HG03064 (cell line): Measurements from ENCODE around the gene CFH.
"Not testable (repeated sequence)": the region's sequence is repeated elsewhere in the genome, so short reads cannot be mapped to it uniquely, and the experiment has no call there.

Experiments used
- ATAC-seq: cut with Tn5 transposase; IDR thresholded peaks from one replicate; pipeline ENCODE4 v1.9.1; 2021; ENCODE audit warnings: low read depth; ENCODE audit not compliant: unreplicated experiment

CFH gene

DNA sequence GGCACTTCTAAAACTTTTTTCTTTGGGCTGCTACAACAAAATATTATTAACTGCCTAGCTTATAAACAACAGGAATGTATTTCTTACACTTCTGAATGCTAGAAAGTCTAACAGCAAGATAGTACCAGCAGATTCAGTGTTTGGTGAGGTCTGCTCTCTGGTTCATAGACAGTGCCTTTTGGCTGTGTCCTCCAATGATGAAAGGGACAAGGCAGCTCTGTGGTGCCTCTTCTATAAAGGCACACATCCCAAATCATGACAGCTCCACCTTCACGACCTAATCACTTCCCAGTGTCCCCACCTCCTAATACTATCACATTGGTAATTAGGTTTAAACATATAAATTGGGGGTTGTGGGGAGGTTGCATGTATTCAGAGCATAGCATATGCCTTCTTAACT lies 9.5 kb downstream of the CFH start:
- no peak for ATAC-seq

DNA sequence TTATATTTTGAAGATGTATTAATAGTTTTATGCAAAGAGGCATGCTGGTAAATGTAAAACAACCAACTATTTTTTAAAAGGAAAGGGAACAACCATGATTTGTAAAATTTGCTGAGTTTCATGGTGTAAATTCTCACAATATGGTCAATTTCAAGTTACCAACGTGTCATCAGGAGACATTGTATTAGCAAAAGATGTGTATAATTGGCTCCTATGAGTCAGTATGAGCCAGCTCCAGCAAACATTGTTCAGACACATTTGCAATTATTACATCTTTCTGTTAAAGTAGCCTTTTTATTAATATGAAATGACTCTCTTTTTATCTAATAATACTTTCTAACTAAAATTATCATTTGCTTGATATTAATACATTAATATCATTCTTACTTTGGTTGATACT lies 15.3 kb downstream of the CFH start:
- ATAC-seq, result no peak

DNA sequence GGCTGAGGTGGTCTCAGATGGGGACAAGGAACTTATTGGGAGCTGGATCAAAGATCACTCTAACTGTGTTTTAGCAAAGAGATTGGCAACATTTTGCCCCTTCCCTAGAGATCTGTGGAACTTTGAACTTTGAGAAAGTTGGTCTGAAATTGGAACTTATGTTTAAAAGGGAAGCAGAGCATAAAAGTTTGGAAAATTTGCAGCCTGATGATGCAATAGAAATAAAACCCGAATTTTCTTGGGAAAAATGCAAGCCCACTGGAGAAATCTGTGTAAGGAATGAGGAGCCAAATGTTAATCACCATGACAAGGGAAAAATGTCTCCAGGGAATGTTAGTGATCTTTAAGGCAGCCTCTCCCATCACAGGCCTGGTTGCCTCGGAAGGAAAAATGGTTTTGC lies 17.2 kb downstream of the CFH start:
- ATAC-seq, result no peak

DNA sequence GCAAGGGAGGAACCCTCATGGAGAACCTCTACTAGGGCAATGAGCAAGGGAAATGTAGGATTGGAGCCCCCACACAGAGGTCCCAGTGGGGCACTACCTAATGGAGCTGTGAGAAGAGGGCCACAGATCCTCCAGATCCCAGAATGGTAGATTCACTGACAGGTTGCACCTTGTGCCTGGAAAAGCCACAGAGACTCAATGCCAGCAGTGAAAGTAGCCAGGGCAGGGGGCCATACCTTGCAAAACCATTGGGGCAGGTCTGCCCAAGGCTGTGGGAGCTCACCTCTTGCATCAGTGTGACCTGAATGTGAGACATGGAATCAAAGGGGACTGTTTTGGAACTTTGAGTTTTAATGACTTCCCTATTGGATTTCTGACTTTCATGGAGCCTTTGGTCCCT lies 17.9 kb downstream of the CFH start:
- ATAC-seq, result no peak

DNA sequence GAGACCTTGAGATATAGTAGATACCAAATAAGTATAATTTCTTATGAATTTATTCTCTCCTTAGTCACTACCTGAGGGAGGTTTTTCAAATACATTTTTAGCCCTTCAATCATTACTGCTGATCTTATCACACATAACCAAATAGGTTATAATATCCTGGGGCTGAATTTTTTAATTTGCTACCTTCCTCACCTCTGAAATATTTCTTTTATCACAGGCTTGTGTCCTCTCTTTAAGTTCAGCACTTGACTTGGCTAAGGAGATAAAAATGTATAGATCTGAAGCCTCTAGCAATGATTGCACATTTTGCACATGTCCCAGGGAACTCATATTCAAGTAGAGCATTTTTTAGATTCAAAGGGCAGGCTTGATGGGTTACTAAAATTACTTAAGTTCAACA lies 23.1 kb downstream of the CFH start:
- ATAC-seq, result no peak

DNA sequence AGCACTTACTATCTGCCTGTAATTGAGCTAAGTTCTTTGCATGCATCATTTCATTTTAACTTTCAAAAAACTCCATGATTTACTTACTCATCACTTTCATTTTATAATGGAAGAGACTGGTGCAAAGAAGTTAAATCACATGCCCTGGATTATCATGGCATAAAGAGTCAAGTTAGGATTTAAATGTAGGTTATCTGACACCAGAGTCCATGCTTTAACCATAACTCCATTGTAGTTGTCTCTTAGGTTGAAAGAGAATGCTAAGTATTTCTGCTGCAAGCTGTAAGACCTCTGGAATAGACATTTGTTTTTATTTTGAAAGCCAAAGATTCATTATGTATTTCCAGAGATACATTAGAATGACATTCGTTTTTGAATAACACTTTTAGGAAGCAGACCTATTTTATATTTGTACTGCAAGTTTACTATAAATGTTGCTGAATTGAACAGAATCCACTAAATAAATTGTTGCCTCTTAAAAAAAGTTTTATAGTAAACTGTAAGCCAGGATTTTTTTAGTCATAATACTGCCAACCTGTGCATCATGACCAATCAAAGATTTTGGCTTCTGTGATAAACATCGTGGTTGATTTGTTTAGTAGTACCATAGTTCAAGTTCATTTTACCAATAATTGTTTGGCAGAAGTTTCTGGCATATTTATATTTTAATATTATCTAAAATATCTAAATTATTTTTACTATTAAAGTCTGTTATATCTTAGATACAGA lies 26.1 kb downstream of the CFH start:
- no peak for ATAC-seq

- no peak for ATAC-seq
Measured at GRCh38 chr1:196678510-196678884, 26.7 kb downstream of the CFH start.

- no peak for ATAC-seq
Measured at GRCh38 chr1:196680107-196680506, 28.3 kb downstream of the CFH start.

DNA sequence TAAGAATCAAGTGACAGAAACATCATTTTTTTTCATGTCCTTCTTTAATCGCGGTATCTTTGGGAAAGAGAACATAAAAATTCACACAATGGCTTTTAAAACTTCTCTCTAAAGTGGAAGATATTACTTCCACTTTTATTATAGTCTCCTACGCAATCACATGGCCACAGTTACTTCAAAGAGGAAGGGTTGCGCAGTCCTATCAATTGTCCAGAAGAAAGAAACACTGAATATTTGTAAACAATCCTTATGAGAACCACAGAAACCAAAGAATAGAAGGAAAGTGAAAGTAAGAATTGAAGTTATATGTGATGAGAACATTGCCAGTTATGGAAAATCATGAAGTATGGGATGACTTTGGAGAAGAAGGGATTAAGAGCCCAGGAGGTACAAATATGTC lies 32.6 kb downstream of the CFH start:
- no peak for ATAC-seq

DNA sequence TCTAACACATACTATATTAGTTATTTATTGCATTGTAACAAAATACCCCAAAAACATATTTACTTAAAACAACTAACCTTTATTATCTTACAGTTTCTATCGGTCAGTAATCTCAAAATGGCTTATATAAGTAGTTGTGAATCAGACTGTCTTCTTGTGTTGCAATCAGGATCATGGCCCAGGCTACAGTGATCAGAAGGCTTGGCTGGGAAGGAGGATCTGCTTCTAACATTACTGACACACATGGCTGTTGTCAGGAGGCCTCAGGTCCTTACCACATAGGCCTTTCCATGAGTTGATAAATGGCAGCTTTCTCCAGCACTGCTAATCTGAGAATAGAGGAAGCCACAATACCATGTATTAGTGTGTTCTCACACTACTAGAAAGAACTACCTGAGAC lies 33.7 kb downstream of the CFH start:
- no peak for ATAC-seq

DNA sequence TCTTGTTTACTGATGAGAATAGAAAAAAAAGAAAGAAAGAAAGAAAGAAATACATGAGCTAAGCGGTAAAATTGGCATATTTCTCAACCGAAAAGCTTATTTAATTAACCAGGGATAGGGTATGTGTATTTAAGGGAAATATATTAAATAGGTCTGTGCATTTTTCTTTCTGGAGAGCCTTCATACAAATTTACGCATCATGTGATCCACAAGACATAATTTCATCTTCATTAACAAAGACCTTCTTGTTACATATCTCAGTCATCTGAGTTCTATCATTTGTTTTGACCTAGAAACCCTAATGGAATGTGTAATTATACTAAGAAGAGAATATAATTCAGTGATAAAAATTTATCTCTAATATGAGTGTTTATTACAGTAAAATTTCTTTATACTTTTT lies 37.2 kb downstream of the CFH start:
- no peak for ATAC-seq

- no peak for ATAC-seq
Measured at GRCh38 chr1:196690582-196690981, 38.7 kb downstream of the CFH start.

GRCh38 chr1:196698993-196699392 lies 47.1 kb downstream of the CFH start:
- ATAC-seq, result no peak

DNA sequence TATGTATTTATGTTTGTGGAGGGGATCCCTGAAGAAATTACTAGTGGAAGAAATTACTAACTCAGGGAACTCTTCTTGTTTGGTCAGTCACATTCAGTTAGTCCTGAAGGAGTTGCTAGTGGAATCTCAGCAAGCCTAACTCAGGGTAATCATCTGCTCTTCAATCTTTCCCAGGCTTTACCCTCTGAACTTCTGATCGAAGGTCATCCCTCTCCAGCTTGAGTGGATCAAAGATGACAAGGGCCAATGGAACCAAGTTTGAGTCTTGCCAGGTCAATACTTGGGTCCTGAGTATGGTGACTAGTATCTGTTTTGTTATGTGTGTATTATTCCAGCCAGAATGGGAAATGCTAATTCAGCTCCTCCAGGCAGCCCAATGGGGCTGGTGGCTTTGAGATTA lies 49.3 kb downstream of the CFH start:
- no peak for ATAC-seq

DNA sequence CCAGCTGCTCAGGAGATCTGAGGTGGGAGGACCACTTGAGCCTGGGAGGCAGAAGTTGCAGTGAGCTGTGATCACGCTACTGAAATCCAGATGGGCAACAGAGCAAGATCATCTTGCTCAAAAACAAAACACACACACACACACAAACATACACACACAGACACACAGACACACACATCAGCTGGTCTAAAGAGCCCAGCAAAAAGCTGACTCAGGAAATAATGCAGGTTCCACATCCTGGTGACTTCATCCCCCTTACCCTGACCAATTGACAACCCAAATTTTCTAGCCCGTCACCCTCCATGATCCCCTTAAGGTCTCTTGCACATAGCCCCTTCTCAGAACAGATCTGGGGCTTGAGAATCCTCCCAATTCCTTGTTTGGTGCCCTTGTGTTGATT lies 58.0 kb downstream of the CFH start:
- ATAC-seq, result not testable (repeated sequence)

DNA sequence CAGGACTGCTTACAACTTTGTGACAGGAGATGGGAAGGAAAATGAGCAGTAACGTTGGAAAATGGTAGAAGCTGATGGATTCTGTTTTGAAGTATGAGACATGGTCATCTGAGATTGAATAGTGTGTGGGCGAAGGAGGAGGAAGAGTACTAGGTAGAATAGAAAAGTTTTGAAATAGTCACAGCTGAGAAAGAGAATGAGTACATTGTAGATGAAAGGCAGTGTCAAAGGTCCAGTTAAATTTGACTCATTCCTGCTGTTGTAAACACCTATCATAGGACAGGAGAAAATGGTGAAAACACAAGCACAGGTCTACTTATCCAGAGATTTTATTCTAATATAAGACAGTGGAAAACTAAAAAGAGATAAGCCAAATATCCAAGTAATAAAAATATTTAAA lies 66.0 kb downstream of the CFH start:
- ATAC-seq, result no peak

- peak; percentile 92 for ATAC-seq
Measured at GRCh38 chr1:196723325-196724185, 71.7 kb downstream of the CFH start.

DNA sequence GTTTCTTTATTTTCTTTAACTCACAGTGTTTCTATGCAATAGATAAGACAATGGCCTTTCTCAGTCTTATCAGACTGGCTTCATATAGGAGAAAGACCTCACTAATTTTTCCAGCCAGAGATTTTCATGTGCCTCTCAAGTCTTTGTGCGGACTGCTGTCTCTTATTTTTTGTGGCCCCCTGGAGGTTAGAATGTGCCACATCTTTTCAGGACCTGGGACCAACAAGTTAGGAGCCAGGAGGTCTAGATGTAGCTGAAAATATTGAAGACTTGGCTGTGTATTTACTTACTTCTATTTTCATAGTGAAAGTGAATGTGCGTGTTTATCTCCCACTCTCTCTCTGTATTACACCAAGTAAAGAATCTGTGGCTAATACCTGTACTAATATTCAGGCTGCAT lies 80.7 kb downstream of the CFH start:
- ATAC-seq, result no peak

GRCh38 chr1:196733091-196733970 lies 81.5 kb downstream of the CFH start:
- no peak for ATAC-seq

- no peak for ATAC-seq
Measured at GRCh38 chr1:196734006-196734405, 82.2 kb downstream of the CFH start.

GRCh38 chr1:196734460-196734859 lies 82.6 kb downstream of the CFH start:
- no peak for ATAC-seq
